GM12878 (cell line): ENCODE measurements around the gene ROBO1.

Experiments
- CHD2 ChIP-seq: IDR thresholded peaks from 2 replicates; pipeline ENCODE4 v1.6.1; 2011; ENCODE audit warnings: low read depth, low read length, improper control_type of control experiment, borderline replicate concordance
- CREB1 ChIP-seq: IDR thresholded peaks from 2 replicates; pipeline ENCODE4 v1.6.1; 2012; ENCODE audit warnings: low read depth, mild to moderate bottlenecking, inconsistent platforms
- MYC ChIP-seq: IDR thresholded peaks from 2 replicates; pipeline ENCODE4 v1.6.1; 2011; ENCODE audit warnings: mild to moderate bottlenecking, low read length, moderate library complexity, inconsistent platforms; ENCODE audit not compliant: insufficient read depth, insufficient replicate concordance, insufficient read length, severe bottlenecking
- POLR2A ChIP-seq: IDR thresholded peaks from 2 replicates; pipeline ENCODE4 v1.6.1; 2011; ENCODE audit warnings: low read depth, mild to moderate bottlenecking, low read length
- SP1 ChIP-seq: IDR thresholded peaks from one replicate; pipeline ENCODE4 v1.6.1; 2011; ENCODE audit warnings: low read depth, low read length
- TF ChIP-seq, protein P1 (sequence below): IDR thresholded peaks from 2 replicates; pipeline ENCODE4 v1.6.1; 2011; ENCODE audit warnings: borderline replicate concordance, low read depth, mild to moderate bottlenecking, moderate library complexity, mixed read lengths, low read length; ENCODE audit not compliant: insufficient read depth; ENCODE audit errors: extremely low read length
- TF ChIP-seq, protein P2 (sequence below): IDR thresholded peaks from 2 replicates; pipeline ENCODE4 v1.6.1; 2012; ENCODE audit warnings: mild to moderate bottlenecking, low read depth, low read length

DNA sequence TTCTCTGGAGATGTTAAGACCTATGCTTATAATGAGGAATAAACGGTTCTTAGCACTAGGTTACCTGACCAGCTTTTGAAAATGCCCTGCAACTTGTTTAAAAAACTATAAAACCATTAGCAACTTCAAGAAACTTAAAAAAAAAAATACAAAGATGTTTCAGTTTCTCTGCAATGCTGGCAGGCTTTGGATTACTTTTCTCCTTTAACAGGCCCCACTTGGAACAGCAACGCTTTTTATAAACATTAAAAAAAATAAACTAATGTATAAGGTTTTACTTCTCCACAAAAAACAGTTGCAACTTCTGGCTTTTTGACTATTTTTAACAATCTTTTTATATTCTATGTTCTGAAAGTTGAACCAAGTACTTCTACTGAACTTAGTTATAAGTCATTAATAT is 1006.7 kb downstream of the ROBO1 start:
- TF ChIP-seq, protein P1, sequence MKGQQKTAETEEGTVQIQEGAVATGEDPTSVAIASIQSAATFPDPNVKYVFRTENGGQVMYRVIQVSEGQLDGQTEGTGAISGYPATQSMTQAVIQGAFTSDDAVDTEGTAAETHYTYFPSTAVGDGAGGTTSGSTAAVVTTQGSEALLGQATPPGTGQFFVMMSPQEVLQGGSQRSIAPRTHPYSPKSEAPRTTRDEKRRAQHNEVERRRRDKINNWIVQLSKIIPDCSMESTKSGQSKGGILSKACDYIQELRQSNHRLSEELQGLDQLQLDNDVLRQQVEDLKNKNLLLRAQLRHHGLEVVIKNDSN, result no peak
- TF ChIP-seq SP1 (no peak), CREB1 (no peak), CHD2 (no peak), MYC (no peak), POLR2A (no peak)
- TF ChIP-seq, protein P2, sequence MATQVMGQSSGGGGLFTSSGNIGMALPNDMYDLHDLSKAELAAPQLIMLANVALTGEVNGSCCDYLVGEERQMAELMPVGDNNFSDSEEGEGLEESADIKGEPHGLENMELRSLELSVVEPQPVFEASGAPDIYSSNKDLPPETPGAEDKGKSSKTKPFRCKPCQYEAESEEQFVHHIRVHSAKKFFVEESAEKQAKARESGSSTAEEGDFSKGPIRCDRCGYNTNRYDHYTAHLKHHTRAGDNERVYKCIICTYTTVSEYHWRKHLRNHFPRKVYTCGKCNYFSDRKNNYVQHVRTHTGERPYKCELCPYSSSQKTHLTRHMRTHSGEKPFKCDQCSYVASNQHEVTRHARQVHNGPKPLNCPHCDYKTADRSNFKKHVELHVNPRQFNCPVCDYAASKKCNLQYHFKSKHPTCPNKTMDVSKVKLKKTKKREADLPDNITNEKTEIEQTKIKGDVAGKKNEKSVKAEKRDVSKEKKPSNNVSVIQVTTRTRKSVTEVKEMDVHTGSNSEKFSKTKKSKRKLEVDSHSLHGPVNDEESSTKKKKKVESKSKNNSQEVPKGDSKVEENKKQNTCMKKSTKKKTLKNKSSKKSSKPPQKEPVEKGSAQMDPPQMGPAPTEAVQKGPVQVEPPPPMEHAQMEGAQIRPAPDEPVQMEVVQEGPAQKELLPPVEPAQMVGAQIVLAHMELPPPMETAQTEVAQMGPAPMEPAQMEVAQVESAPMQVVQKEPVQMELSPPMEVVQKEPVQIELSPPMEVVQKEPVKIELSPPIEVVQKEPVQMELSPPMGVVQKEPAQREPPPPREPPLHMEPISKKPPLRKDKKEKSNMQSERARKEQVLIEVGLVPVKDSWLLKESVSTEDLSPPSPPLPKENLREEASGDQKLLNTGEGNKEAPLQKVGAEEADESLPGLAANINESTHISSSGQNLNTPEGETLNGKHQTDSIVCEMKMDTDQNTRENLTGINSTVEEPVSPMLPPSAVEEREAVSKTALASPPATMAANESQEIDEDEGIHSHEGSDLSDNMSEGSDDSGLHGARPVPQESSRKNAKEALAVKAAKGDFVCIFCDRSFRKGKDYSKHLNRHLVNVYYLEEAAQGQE, result no peak
